HFFc6 (cell line): ENCODE results near the gene SHC3. TPM values are rescaled to one million over a fixed set of nuclear protein-coding genes. Genes with fewer than 3 reads are reported as not detected.

ENCODE experiments used
- DNase-seq: peaks from one replicate; pipeline ENCODE4 v3.0.0-alpha.2; 2018
- H3K27ac Mint-ChIP-seq: 2 replicates; pipeline ENCODE4 v1.8.0; 2020; ENCODE audit warnings: mild to moderate bottlenecking, mixed read lengths
- H3K27me3 Mint-ChIP-seq: 2 replicates; pipeline ENCODE4 v1.8.0; 2021; ENCODE audit warnings: mild to moderate bottlenecking, moderate library complexity, mixed read lengths; ENCODE audit not compliant: insufficient read depth
- H3K36me3 Mint-ChIP-seq: 2 replicates; pipeline ENCODE4 v1.8.0; 2021; ENCODE audit warnings: low read depth, mixed read lengths
- H3K4me1 Mint-ChIP-seq: 2 replicates; pipeline ENCODE4 v1.8.0; 2020; ENCODE audit warnings: low read depth, mixed read lengths
- H3K4me3 Mint-ChIP-seq: 2 replicates; pipeline ENCODE4 v1.8.0; 2020; ENCODE audit warnings: mild to moderate bottlenecking, moderate library complexity, mixed read lengths
- H3K9me3 Mint-ChIP-seq: 2 replicates; pipeline ENCODE4 v1.8.0; 2020; ENCODE audit warnings: mild to moderate bottlenecking, mixed read lengths
- CTCF ChIP-seq: fragments of 200-600 bp; sonication (generic); IDR thresholded peaks from 2 replicates; pipeline ENCODE4 v1.5.0; 2021; ENCODE audit warnings: antibody characterized with exemption, mild to moderate bottlenecking
- total RNA-seq, 6 experiments: library from RNA; stranded (reverse); fragmentation: NEBNext Ultra II Directional; extraction: Animal tissue kit (Norgen Biotek cat#: 25700); gene quantifications; 2 replicates in 1 of 6; 3 replicates in 5 of 6; pipeline ENCODE4 v1.2.3, GENCODE V29; 2021

Gene SHC3
- total RNA-seq, 6 experiments from 2014 or later: 0.28 to 1.9 (median 0.42) TPM

GRCh38 chr9:88979021-88979420, 199.6 kb downstream of the SHC3 start:
- Mint-ChIP-seq H3K9me3 (no peaks in the 10 kb centered on the region), H3K27me3 (peaks cover 2% of the 10 kb centered on the region; the same call in 1 of the 2 replicates), H3K27ac (no peak overlapping the region), H3K36me3 (no peaks in the 10 kb centered on the region), H3K4me1 (peaks cover 15% of the 10 kb centered on the region), H3K4me3 (no peak overlapping the region)
- no peak for DNase-seq
- TF ChIP-seq CTCF: no peak

GRCh38 chr9:88978034-88978433, 200.6 kb downstream of the SHC3 start:
- H3K27ac Mint-ChIP-seq: no peak overlapping the region
- H3K4me3 Mint-ChIP-seq: no peak overlapping the region
- no peak for TF ChIP-seq CTCF
- DNase-seq: no peak
- H3K36me3 Mint-ChIP-seq: no peaks in the 10 kb centered on the region
- no peaks in the 10 kb centered on the region for H3K9me3 Mint-ChIP-seq
- H3K27me3 Mint-ChIP-seq: peaks cover 2% of the 10 kb centered on the region; the same call in 1 of the 2 replicates
- peaks cover 15% of the 10 kb centered on the region for H3K4me1 Mint-ChIP-seq

- no peak overlapping the region for H3K4me3 Mint-ChIP-seq
- peaks cover 2% of the 10 kb centered on the region; the same call in 1 of the 2 replicates for H3K27me3 Mint-ChIP-seq
- no peak overlapping the region for H3K27ac Mint-ChIP-seq
- no peak for TF ChIP-seq CTCF
- H3K9me3 Mint-ChIP-seq: no peaks in the 10 kb centered on the region
- H3K36me3 Mint-ChIP-seq: no peaks in the 10 kb centered on the region
- no peak for DNase-seq
- peaks cover 15% of the 10 kb centered on the region for H3K4me1 Mint-ChIP-seq
Measured at GRCh38 chr9:88976890-88977257, 201.7 kb downstream of the SHC3 start.

- peaks cover 11% of the 10 kb centered on the region for H3K4me1 Mint-ChIP-seq
- DNase-seq: no peak
- H3K36me3 Mint-ChIP-seq: no peaks in the 10 kb centered on the region
- H3K27ac Mint-ChIP-seq: no peak overlapping the region
- TF ChIP-seq CTCF: no peak
- no peaks in the 10 kb centered on the region for H3K9me3 Mint-ChIP-seq
- H3K27me3 Mint-ChIP-seq: peaks cover 2% of the 10 kb centered on the region; the same call in 1 of the 2 replicates
- no peak overlapping the region for H3K4me3 Mint-ChIP-seq
Measured at GRCh38 chr9:88975966-88976889, 202.4 kb downstream of the SHC3 start.

- no peak overlapping the region for H3K4me3 Mint-ChIP-seq
- DNase-seq: no peak
- no peaks in the 10 kb centered on the region for H3K4me1 Mint-ChIP-seq
- H3K27ac Mint-ChIP-seq: no peak overlapping the region
- no peaks in the 10 kb centered on the region for H3K36me3 Mint-ChIP-seq
- H3K9me3 Mint-ChIP-seq: no peaks in the 10 kb centered on the region
- TF ChIP-seq CTCF: no peak
- H3K27me3 Mint-ChIP-seq: peaks cover 8% of the 10 kb centered on the region
Measured at GRCh38 chr9:88974641-88975040, 204.0 kb downstream of the SHC3 start.
